B cell (primary cell): Measurements from ENCODE around the gene ARHGEF10L.

Source experiments
- EZH2 ChIP-seq: IDR thresholded peaks from 2 replicates; pipeline ENCODE4 v1.6.1; 2012; ENCODE audit warnings: borderline replicate concordance, low read depth, mild to moderate bottlenecking, moderate library complexity, low read length; ENCODE audit not compliant: insufficient read depth, poor library complexity, severe bottlenecking
- TF ChIP-seq, protein P1 (sequence below): fragments of 200-600 bp; IDR thresholded peaks from one replicate; pipeline ENCODE4 v1.8.0; 2022; ENCODE audit warnings: antibody characterized with exemption, mild to moderate bottlenecking

- no peak for TF ChIP-seq EZH2
- TF ChIP-seq, protein P1, sequence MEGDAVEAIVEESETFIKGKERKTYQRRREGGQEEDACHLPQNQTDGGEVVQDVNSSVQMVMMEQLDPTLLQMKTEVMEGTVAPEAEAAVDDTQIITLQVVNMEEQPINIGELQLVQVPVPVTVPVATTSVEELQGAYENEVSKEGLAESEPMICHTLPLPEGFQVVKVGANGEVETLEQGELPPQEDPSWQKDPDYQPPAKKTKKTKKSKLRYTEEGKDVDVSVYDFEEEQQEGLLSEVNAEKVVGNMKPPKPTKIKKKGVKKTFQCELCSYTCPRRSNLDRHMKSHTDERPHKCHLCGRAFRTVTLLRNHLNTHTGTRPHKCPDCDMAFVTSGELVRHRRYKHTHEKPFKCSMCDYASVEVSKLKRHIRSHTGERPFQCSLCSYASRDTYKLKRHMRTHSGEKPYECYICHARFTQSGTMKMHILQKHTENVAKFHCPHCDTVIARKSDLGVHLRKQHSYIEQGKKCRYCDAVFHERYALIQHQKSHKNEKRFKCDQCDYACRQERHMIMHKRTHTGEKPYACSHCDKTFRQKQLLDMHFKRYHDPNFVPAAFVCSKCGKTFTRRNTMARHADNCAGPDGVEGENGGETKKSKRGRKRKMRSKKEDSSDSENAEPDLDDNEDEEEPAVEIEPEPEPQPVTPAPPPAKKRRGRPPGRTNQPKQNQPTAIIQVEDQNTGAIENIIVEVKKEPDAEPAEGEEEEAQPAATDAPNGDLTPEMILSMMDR = no peak
Observed at GRCh38 chr1:17565461-17566252, 26.2 kb downstream of the ARHGEF10L start.
